AG04449 (cell line): ENCODE data around the gene OSBPL6.
"Not testable (repeated sequence)": the region's sequence is repeated elsewhere in the genome, so short reads cannot be mapped to it uniquely, and the experiment has no call there.

Source experiments
- CTCF ChIA-PET: fragments of 350-600 bp; formaldehyde crosslinking; extraction: SDS; loops from one replicate; lab custom pipeline; 2021; ENCODE audit warnings: antibody characterized with exemption; lab: Yijun Ruan, JAX
- POLR2A ChIA-PET: fragments of 400-600, 350-600 bp; formaldehyde crosslinking; extraction: SDS; loops from one replicate; lab custom pipeline; 2020; ENCODE audit warnings: antibody characterized with exemption, inconsistent platforms; lab: Yijun Ruan, JAX
- DNase-seq: peaks from one replicate; pipeline ENCODE4 v3.0.0-alpha.2; 2010; ENCODE audit warnings: low read depth, low spot score
- H3K4me3 ChIP-seq: 2 replicates; pipeline ENCODE4 v1.5.1; 2011; ENCODE audit warnings: low read depth, mild to moderate bottlenecking, control low read depth, low read length
- CTCF ChIP-seq: IDR thresholded peaks from one replicate; pipeline ENCODE4 v1.5.1; 2011; ENCODE audit warnings: mild to moderate bottlenecking, moderate library complexity, low read length, control low read depth, inconsistent platforms; ENCODE audit not compliant: insufficient read depth; ENCODE audit errors: missing control alignments

Gene OSBPL6

GRCh38 chr2:178404368-178404767, 210.1 kb downstream of the OSBPL6 start:
- TF ChIP-seq CTCF: no peak
- no peak overlapping the region for H3K4me3 ChIP-seq
- no peak for DNase-seq
- ChIA-PET POLR2A (interaction anchor here (1.3 to 1.8 kb wide), 2 partner anchors 9 to 47 kb away, joined by 4 to 8 read pairs; partner anchors contain the start of genes PJVK and PRKRA), CTCF (interaction anchor here (0.9 to 7.0 kb wide), 8 partner anchors 10 to 420 kb away, joined by 3 to 74 read pairs (median 4); partner anchors contain the start of gene RBM45)

GRCh38 chr2:178409261-178409660, 214.9 kb downstream of the OSBPL6 start:
- H3K4me3 ChIP-seq: no peak overlapping the region
- DNase-seq: no peak
- CTCF ChIA-PET: interaction anchor here (0.6 to 1.4 kb wide), 4 partner anchors 11 to 297 kb away, joined by 3 to 6 read pairs (median 3); partner anchors contain the start of gene RBM45
- POLR2A ChIA-PET: no interaction called here
- no peak for TF ChIP-seq CTCF

- no peak for DNase-seq
- POLR2A ChIA-PET: no interaction called here
- TF ChIP-seq CTCF: no peak
- CTCF ChIA-PET: interaction anchor here (0.6 to 10.2 kb wide), 3 partner anchors 16 to 318 kb away, joined by 3 to 282 read pairs (median 101); partner anchors contain the start of gene RBM45
- no peak overlapping the region for H3K4me3 ChIP-seq
These were observed 217.7 kb downstream of the OSBPL6 start for GRCh38 chr2:178412047-178412446.

- POLR2A ChIA-PET, H3K4me3 ChIP-seq, DNase-seq: not testable (repeated sequence)
- CTCF ChIA-PET: interaction anchor here (0.6 to 10.2 kb wide), 6 partner anchors 9 to 318 kb away, joined by 3 to 282 read pairs (median 88); partner anchors contain the start of gene RBM45
These were observed 218.1 kb downstream of the OSBPL6 start for GRCh38 chr2:178412453-178412852.

GRCh38 chr2:178413472-178414265, 219.4 kb downstream of the OSBPL6 start:
- ChIA-PET CTCF (interaction anchor here (0.9 to 10.2 kb wide), 36 partner anchors 10 to 430 kb away, joined by 3 to 282 read pairs (median 5); partner anchors contain the start of genes PJVK, PRKRA and RBM45), POLR2A (interaction anchor here (0.7 to 1.5 kb wide), 4 partner anchors 9 to 430 kb away, joined by 3 to 8 read pairs (median 3); partner anchors contain the start of gene RBM45)
- TF ChIP-seq CTCF: no peak
- H3K4me3 ChIP-seq: peak overlapping the region; percentile 63
- DNase-seq: no peak

GRCh38 chr2:178414266-178415247, 220.2 kb downstream of the OSBPL6 start:
- ChIA-PET CTCF (interaction anchor here (0.6 to 10.2 kb wide), 51 partner anchors 11 to 641 kb away, joined by 3 to 282 read pairs (median 4); partner anchors contain the start of genes PJVK, PRKRA and RBM45), POLR2A (interaction anchor here (0.7 to 1.5 kb wide), 4 partner anchors 10 to 431 kb away, joined by 3 to 8 read pairs (median 3); partner anchors contain the start of gene RBM45)
- TF ChIP-seq CTCF: peak; percentile 95
- DNase-seq: peak; percentile 68
- peak overlapping the region; percentile 63 for H3K4me3 ChIP-seq
